ENCODE results near the gene CEL. TPM values are rescaled to one million over a fixed set of nuclear protein-coding genes. Genes with fewer than 3 reads are reported as not detected.
A peak's percentile ranks its signal among the peaks of the same experiment; 100 is the strongest.
"Not testable (repeated sequence)": the region's sequence is repeated elsewhere in the genome, so short reads cannot be mapped to it uniquely, and the experiment has no call there.

Gene CEL
- total RNA-seq, 1 experiment from 2014 or later: 6.6 TPM

- no peak for TF ChIP-seq FOXP4 (CRISPR knock-in tag; IDR thresholded peaks at IDR 0.05)
- TF ChIP-seq ERG (CRISPR knock-in tag; IDR thresholded peaks at IDR 0.05): no peak
- TF ChIP-seq TEAD4 (CRISPR knock-in tag; IDR thresholded peaks at IDR 0.05): no peak
These were observed 18.4 kb downstream of the CEL start (continued) for GRCh38 chr9:133080161-133080560.

GRCh38 chr9:133080786-133081779 is 19.3 kb downstream of the CEL start:
- not testable (repeated sequence) for H3K27ac Mint-ChIP-seq

GRCh38 chr9:133081957-133082644 is 20.3 kb downstream of the CEL start:
- H3K27ac Mint-ChIP-seq; POLR2A ChIA-PET; H3K27me3 Mint-ChIP-seq (ENCODE audit: low read depth); H3K4me3 Mint-ChIP-seq; H3K9me3 Mint-ChIP-seq; H3K36me3 Mint-ChIP-seq; DNase-seq (ENCODE audit: low spot score); ATAC-seq: not testable (repeated sequence)
- CTCF ChIA-PET: interaction anchor here (0.6 to 0.9 kb wide), 2 partner anchors 20 to 106 kb away, joined by 3 to 4 read pairs; no protein-coding TSS in a partner anchor
- H3K4me1 Mint-ChIP-seq: peaks cover 14% of the 10 kb centered on the region

More at GRCh38 chr9:133080786-133081779, 19.3 kb downstream of the CEL start:
- H3K36me3 Mint-ChIP-seq; H3K27me3 Mint-ChIP-seq (ENCODE audit: low read depth); H3K4me3 Mint-ChIP-seq; DNase-seq (ENCODE audit: low spot score); POLR2A ChIA-PET; H3K9me3 Mint-ChIP-seq: not testable (repeated sequence)
- CTCF ChIA-PET: interaction anchor here (0.6 to 1.8 kb wide), 3 partner anchors 21 to 509 kb away, joined by 3 to 4 read pairs (median 3); no protein-coding TSS in a partner anchor
- peaks cover 14% of the 10 kb centered on the region for H3K4me1 Mint-ChIP-seq
- peak; percentile 69 for ATAC-seq

- DNase-seq (ENCODE audit: low spot score); ATAC-seq; H3K36me3 Mint-ChIP-seq; POLR2A ChIA-PET; H3K4me3 Mint-ChIP-seq; H3K9me3 Mint-ChIP-seq; H3K27me3 Mint-ChIP-seq (ENCODE audit: low read depth); CTCF ChIA-PET; H3K27ac Mint-ChIP-seq: not testable (repeated sequence)
- peaks cover 14% of the 10 kb centered on the region for H3K4me1 Mint-ChIP-seq
These were observed 21.9 kb downstream of the CEL start for GRCh38 chr9:133083688-133084087.

GRCh38 chr9:133086212-133086860 is 24.6 kb downstream of the CEL start:
- CTCF ChIA-PET; POLR2A ChIA-PET; H3K27ac Mint-ChIP-seq; DNase-seq (ENCODE audit: low spot score); H3K4me3 Mint-ChIP-seq; H3K9me3 Mint-ChIP-seq; H3K36me3 Mint-ChIP-seq; H3K27me3 Mint-ChIP-seq (ENCODE audit: low read depth); H3K4me1 Mint-ChIP-seq; ATAC-seq: not testable (repeated sequence)

GRCh38 chr9:133086894-133087293 is 25.1 kb downstream of the CEL start:
- no peaks in the 10 kb centered on the region for H3K27me3 Mint-ChIP-seq (ENCODE audit: low read depth)
- ATAC-seq: no peak
- no peak for TF ChIP-seq ZNF423 (CRISPR knock-in tag; IDR thresholded peaks at IDR 0.05)
- no peak for TF ChIP-seq JAZF1 (CRISPR knock-in tag; IDR thresholded peaks at IDR 0.05)
- TF ChIP-seq FOXK1 (CRISPR knock-in tag; IDR thresholded peaks at IDR 0.05): no peak
- TF ChIP-seq SOX15 (CRISPR knock-in tag; IDR thresholded peaks at IDR 0.05): no peak
- no peak for TF ChIP-seq TP53 (CRISPR knock-in tag; IDR thresholded peaks at IDR 0.05)
- no peak for TF ChIP-seq TEAD1 (CRISPR knock-in tag; IDR thresholded peaks at IDR 0.05)
- no peak for TF ChIP-seq CDX4 (CRISPR knock-in tag; IDR thresholded peaks at IDR 0.05; ENCODE audit: borderline replicate concordance)
- no peak for TF ChIP-seq STAT6 (CRISPR knock-in tag; conservative IDR thresholded peaks at IDR 0.05; ENCODE audit: low read depth)
- no peak for TF ChIP-seq GABPB1 (CRISPR knock-in tag; IDR thresholded peaks at IDR 0.05)
- TF ChIP-seq SMAD4 (CRISPR knock-in tag; IDR thresholded peaks at IDR 0.05): no peak
- TF ChIP-seq GRHL2 (CRISPR knock-in tag; IDR thresholded peaks at IDR 0.05; ENCODE audit: insufficient replicate concordance, severe bottlenecking): no peak

More at GRCh38 chr9:133086894-133087293, 25.1 kb downstream of the CEL start:
- no peak overlapping the region for H3K27ac Mint-ChIP-seq
- H3K9me3 Mint-ChIP-seq: no peaks in the 10 kb centered on the region
- ChIA-PET POLR2A (no interaction called here), CTCF (interaction anchor here (1.0 kb wide), 2 partner anchors 46 to 57 kb away, joined by 3 read pairs; no protein-coding TSS in a partner anchor)
- DNase-seq (ENCODE audit: low spot score): no peak
- H3K4me3 Mint-ChIP-seq: no peak overlapping the region
- H3K36me3 Mint-ChIP-seq: no peaks in the 10 kb centered on the region
- H3K4me1 Mint-ChIP-seq: peaks cover 4% of the 10 kb centered on the region
